Urothelium cell line (cell line): ENCODE measurements around the gene C1orf159.
"Not testable (repeated sequence)": the region's sequence is repeated elsewhere in the genome, so short reads cannot be mapped to it uniquely, and the experiment has no call there.

Experiments used
- DNase-seq: peaks from one replicate; pipeline ENCODE4 v3.0.0; 2011; ENCODE audit warnings: low spot score, mixed read lengths
- FAIRE-seq: peaks from 2 replicates; lab custom pipeline; 2011; peaks lifted over from hg19 to GRCh38; lab: Jason Lieb, UNC

The C1orf159 gene

GRCh38 chr1:1150100-1150499 lies 34.2 kb upstream of the C1orf159 start:
- DNase-seq (no peak), FAIRE-seq (no peak)

DNA sequence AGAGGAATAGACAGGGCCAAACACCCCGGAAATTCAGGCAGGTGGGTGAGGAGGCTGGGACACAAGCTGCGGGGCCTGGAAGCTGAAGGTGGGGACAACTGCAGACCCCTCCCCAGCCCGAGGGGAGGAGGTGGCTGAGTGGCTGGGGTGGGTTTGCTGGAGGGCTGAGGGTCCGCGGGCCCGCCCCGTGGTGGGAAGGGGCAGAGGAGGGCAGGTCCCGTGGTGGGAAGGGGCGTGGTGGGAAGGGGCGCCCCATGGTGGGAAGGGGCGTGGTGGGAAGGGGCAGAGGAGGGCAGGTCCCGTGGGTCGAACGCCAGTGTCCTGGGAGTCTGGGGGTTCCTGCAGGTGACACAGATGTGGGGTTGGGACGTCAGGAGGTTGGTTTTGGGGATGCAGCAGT lies 33.5 kb upstream of the C1orf159 start:
- no peak for FAIRE-seq

GRCh38 chr1:1148569-1148968 lies 32.7 kb upstream of the C1orf159 start:
- FAIRE-seq (no peak), DNase-seq (no peak)

More for the DNA sequence above, 33.5 kb upstream of the C1orf159 start:
- DNase-seq = no peak

DNA sequence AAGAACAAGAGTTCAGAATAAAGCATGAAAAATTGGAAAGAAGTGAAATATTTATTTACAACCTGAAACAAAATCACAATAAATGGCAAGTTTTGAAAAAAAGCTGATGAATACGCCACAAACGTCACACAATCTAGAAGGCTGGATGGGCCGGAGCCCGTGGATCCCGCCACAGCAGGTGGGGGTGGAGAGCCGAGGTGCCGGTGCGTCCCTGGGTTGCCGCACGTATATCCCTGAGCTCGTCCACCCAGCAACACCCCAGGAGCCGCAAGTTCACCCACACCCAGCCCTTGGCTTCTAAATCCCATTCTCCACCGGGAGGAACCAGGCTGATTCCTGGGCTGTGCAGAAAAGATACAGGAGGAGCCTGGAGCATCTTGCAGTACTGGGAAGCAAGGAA lies 32.2 kb upstream of the C1orf159 start:
- DNase-seq (no peak), FAIRE-seq (no peak)

- DNase-seq (no peak), FAIRE-seq (no peak)
Measured at GRCh38 chr1:1146596-1146995, 30.7 kb upstream of the C1orf159 start.

DNA sequence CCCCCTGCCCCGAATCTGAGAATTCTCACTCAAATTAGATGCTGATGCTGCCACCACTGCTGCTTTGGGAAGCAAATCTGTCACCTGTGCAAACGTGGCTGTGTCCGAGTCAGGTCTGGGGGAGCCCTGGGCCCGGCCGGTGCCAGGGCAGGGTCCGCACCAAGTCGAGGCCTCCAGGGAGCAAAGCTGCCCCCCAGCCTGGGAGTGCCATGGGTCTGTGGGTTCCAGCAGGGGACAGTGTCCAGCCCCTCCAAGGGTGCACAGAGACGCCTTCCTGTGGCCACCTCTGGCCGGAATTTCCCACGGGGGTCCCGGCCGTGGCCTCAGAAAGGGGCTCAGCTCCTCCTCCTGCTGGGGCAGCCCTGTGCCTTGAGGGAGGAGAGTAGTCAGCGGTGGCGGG lies 30.1 kb upstream of the C1orf159 start:
- DNase-seq (no peak), FAIRE-seq (no peak)

DNA sequence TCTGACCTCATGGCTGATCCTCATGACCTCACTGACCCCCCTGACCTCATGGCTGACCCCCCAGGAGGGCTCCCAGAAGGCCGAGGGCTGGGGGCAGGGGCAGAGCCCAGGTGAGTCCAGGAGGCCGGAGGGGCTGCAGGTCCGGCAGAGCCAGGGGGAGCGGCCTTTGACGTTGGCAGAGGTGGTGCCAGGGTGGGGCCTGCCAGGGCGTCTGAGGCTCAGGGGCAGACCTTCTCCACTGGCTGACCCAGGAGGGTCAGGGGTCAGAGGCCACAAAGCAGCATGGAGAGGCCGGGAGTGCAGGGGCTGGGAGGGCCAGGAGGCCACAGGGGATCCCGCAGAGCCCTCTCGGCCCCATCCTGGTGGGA lies 29.6 kb upstream of the C1orf159 start:
- no peak for FAIRE-seq
- no peak for DNase-seq

DNA sequence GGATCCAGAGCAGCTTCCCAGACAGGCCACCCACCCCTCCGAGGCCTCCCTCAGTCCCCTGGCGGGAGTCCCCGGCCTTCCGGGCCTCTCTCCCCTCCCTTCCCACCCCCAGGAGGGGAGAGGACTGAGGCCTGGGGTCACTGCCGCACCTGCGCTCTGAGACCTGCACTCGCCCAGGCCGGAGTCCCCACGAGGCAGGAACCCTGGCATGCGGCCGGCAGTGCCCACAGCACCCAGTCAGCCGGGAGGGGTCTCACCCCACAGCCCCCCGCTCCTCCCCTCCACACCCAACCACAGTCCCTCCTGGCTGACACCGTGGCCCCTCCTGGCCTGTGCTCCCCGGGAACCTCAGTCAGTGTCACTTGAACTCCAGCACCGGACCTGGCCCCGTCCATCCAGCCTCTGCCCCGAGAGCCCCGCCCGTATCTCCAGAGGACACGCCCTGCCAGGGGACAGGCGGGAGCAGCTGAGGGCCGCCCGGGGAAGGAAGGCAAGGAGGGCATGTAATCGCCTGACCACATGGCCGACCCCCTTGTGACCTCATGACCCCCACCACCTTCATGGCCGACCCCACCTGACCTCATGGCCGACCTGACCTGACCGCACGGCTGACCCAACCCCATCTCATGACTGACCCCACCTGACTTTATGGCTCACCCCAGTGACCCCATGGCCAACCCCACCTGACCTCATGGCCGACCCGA lies 29.1 kb upstream of the C1orf159 start:
- FAIRE-seq (no peak), DNase-seq (no peak)

GRCh38 chr1:1144122-1144842 lies 28.4 kb upstream of the C1orf159 start:
- no peak for DNase-seq
- FAIRE-seq = no peak

- FAIRE-seq (no peak), DNase-seq (no peak)
Measured at GRCh38 chr1:1143636-1144035, 27.7 kb upstream of the C1orf159 start.

DNA sequence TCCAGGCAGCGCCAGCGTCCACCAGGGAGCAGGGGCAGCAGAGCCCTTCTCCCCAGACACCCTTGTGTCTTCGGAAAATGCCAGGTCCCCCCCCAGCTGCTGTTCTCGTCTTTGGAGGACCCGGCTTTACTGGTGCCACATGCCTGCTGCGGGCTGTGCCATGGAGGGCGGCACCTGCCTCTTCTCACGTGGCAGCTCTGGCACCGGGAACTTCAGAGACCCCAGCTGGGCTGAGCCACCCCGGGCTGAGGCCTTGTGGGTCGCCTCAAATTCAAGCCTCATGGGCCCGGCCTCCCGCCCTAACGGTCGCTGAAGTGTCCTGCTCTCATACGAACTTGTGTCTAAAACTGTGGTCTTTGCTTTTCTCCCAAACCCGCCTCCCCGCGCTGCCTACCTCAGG lies 27.0 kb upstream of the C1orf159 start:
- no peak for FAIRE-seq
- no peak for DNase-seq

- not testable (repeated sequence) for DNase-seq, FAIRE-seq
Measured at GRCh38 chr1:1142352-1142751, 26.5 kb upstream of the C1orf159 start.

DNA sequence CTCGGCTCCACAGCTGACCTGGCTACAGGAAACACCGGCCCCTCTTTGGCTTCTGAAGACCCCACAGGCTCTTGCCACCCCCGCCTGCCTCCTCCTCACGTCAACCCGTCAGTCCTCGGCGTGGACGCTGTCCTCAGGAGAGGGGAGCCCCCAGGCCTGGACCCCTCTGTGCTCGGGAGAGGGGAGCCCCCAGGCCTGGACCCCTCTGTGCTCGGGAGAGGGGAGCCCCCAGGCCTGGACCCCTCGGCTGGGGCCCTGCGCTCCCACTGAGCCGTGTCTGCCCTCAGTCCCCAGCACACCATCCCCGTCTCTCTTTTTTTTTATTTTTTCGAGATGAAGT lies 26.0 kb upstream of the C1orf159 start:
- no peak for FAIRE-seq

GRCh38 chr1:1141244-1141910 lies 25.5 kb upstream of the C1orf159 start:
- DNase-seq (no peak), FAIRE-seq (no peak)

More for the DNA sequence above, 26.0 kb upstream of the C1orf159 start:
- no peak for DNase-seq

DNA sequence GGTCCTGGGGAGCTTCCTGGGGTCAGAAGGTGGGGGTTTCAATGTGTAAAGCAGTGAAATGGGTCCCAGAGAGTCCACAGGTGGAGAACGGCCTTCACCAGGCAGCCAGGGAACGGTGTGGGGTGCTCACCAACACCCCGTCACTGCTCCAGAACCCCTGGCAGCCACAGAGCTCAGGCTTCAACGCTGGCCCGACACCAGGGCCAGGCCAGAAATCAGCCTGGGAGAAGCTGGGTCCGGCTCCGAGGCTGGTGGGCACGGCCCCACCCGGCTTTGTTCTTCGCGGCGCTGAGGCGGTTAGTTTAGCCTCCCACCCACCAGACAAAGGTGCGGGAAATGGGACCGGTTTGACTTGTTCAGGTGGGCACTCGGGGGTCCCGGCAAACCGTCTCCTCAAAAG lies 24.8 kb upstream of the C1orf159 start:
- no peak for DNase-seq
- no peak for FAIRE-seq

DNA sequence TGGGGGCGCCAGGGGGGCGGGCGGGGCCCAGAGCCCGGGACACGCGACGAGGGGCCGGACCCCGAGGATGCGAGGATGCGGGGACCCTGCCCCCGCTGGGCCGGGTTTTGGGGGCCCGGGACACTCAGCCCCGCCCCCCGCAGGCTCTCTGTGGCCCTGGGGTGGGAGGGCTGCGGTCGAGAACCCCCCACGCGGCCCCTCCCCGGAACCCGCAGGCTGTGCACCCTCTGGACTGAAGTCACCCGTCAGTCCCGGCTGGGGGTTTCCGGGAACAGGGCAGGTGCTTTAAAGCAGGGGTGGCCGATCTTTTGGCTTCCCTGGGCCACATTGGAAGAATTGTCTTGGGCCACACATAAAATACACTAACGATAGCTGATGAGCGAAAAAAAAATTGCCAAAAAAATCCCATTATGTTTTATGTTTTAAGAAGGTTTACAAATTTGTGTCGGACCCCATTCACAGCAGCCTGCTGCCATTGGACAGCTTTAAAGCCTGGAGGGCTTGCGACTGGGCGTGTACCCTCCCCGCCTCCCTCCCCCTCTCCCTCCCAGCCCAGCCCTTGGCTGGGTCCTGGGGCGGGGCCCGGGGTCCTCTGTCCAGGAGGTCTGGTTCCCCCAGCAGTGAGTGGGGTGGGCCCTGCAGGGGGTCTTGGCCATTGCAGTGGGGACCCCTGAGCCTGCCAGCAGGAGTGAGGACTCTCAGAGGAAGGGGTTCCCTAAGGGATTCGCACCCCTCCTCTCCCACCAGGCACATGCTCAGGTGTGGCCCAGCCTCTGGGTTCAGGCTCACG lies 21.6 kb upstream of the C1orf159 start:
- no peak for DNase-seq
- FAIRE-seq = no peak

GRCh38 chr1:1136547-1137230 lies 20.8 kb upstream of the C1orf159 start:
- DNase-seq = no peak
- no peak for FAIRE-seq

GRCh38 chr1:1135339-1136136 lies 19.6 kb upstream of the C1orf159 start:
- DNase-seq (no peak), FAIRE-seq (no peak)

GRCh38 chr1:1134300-1134970 lies 18.5 kb upstream of the C1orf159 start:
- DNase-seq = no peak
- no peak for FAIRE-seq
